K562 (cell line): ENCODE measurements around the gene SLC37A2. TPM values are rescaled to one million over a fixed set of nuclear protein-coding genes. Genes with fewer than 3 reads are reported as not detected.

Experiments
- ATAC-seq: fragments of 200-7000 bp; cut with Tn5 transposase; 3 replicates; pipeline ENCODE4 v1.9.1; 2020; ENCODE audit warnings: moderate library complexity
- BruUV-seq: library from RNA; stranded (reverse); fragments of 400-500 nt; replicated peaks from 2 replicates; lab custom pipeline; 2021; lab: Mats Ljungman, UMichigan
- CTCF ChIA-PET: fragments of 300-600 bp; formaldehyde crosslinking; extraction: SDS; loops from one replicate; lab custom pipeline; 2021; ENCODE audit warnings: low intra/inter-chr PET ratio; lab: Yijun Ruan, JAX
- POLR2A ChIA-PET: fragments of 300-600, 350-650 bp; sonication (Branson Sonifier 250); formaldehyde crosslinking; extraction: SDS; loops from one replicate; lab custom pipeline; 2021; ENCODE audit warnings: antibody characterized with exemption, inconsistent platforms; lab: Yijun Ruan, JAX
- DNase-seq, 4 experiments: peaks; one replicate each; pipeline versions ENCODE4 v3.0.0 to v3.0.0-alpha.2; 2011 to 2018; ENCODE audit warnings: low spot score in 3 of 4, mixed read lengths in 3 of 4; ENCODE audit errors: extremely low read depth in 1 of 4
- FAIRE-seq: peaks from 2 replicates; lab custom pipeline; 2011; peaks lifted over from hg19 to GRCh38; lab: Jason Lieb, UNC
- H2AFZ ChIP-seq: 2 replicates; pipeline ENCODE4 v1.6.0; 2011; ENCODE audit warnings: low read depth, low read length, control low read depth, inconsistent platforms
- H3K27ac ChIP-seq: fragments of 200-600 bp; 3 replicates; pipeline ENCODE4 v1.8.0; 2011; ENCODE audit warnings: low read depth, mild to moderate bottlenecking, control low read depth, inconsistent platforms, low read length, moderate library complexity, mixed read lengths; ENCODE audit errors: extremely low read depth
- H3K27me3 ChIP-seq, 2 experiments: fragments of 300-600 bp in 1 of 2; 2 replicates in 1 of 2; 3 replicates in 1 of 2; pipeline versions ENCODE4 v1.6.0 to v1.8.0; 2011; ENCODE audit warnings: inconsistent platforms in 2 of 2, low read length in 2 of 2, mild to moderate bottlenecking in 1 of 2, mixed read lengths in 1 of 2, moderate library complexity in 1 of 2; ENCODE audit not compliant: control insufficient read depth in 2 of 2, insufficient read depth in 2 of 2
- H3K36me3 ChIP-seq: fragments of 300-600 bp; 3 replicates; pipeline ENCODE4 v1.8.0; 2011; ENCODE audit warnings: mild to moderate bottlenecking, low read length, inconsistent platforms; ENCODE audit not compliant: control insufficient read depth, insufficient read depth
- H3K4me1 ChIP-seq, 2 experiments: fragments of 200-600 bp in 1 of 2; replicated peaks in 1 of 2; 2 replicates in 1 of 2; 3 replicates in 1 of 2; pipeline versions ENCODE4 v1.5.1 to v1.8.0; 2011; ENCODE audit warnings: inconsistent platforms in 2 of 2, low read length in 2 of 2, mild to moderate bottlenecking in 1 of 2, mixed read lengths in 1 of 2, moderate library complexity in 1 of 2; ENCODE audit not compliant: control insufficient read depth in 2 of 2, insufficient read depth in 2 of 2
- H3K4me2 ChIP-seq: 2 replicates; pipeline ENCODE4 v1.6.1; 2011; ENCODE audit warnings: low read length, control low read depth, inconsistent platforms, mixed read lengths; ENCODE audit not compliant: insufficient read depth
- H3K4me3 ChIP-seq: fragments of 200-600 bp; sonication (generic), shearing (Covaris generic); 2 replicates; pipeline ENCODE4 v1.5.1; 2016; ENCODE audit warnings: control low read depth, inconsistent platforms
- H3K79me2 ChIP-seq: fragments of 200-600 bp; 3 replicates; pipeline ENCODE4 v1.8.0; 2011; ENCODE audit warnings: low read length, inconsistent platforms; ENCODE audit not compliant: control insufficient read depth, insufficient read depth
- H3K9ac ChIP-seq, 2 experiments: 2 replicates each; pipeline versions ENCODE4 v1.6.0 to v1.6.1; 2011; ENCODE audit warnings: low read depth in 2 of 2, low read length in 2 of 2, control low read depth in 1 of 2, inconsistent platforms in 1 of 2, mild to moderate bottlenecking in 1 of 2, mixed read lengths in 1 of 2; ENCODE audit not compliant: insufficient read depth in 1 of 2
- H3K9me1 ChIP-seq: one replicate; pipeline ENCODE4 v1.6.0; 2011; ENCODE audit warnings: inconsistent platforms, mild to moderate bottlenecking, low read length, moderate library complexity; ENCODE audit not compliant: control insufficient read depth, insufficient read depth
- H3K9me3 ChIP-seq: replicated peaks from 2 replicates; pipeline ENCODE4 v1.5.1; 2011; ENCODE audit warnings: low read depth, low read length, inconsistent platforms; ENCODE audit not compliant: control insufficient read depth, insufficient read depth
- H4K20me1 ChIP-seq: replicated peaks from 2 replicates; pipeline ENCODE4 v1.6.1; 2011; ENCODE audit warnings: low read length, inconsistent platforms, mixed read lengths; ENCODE audit not compliant: control insufficient read depth, insufficient read depth
- AFF4 ChIP-seq: sonication (generic); formaldehyde crosslinking; IDR thresholded peaks from 2 replicates; pipeline ENCODE4 v1.8.0; 2023; ENCODE audit warnings: mild to moderate bottlenecking, missing genetic modification reagents
- GTF2A2 ChIP-seq: IDR thresholded peaks from 2 replicates; pipeline ENCODE4 v1.6.1; 2016; ENCODE audit warnings: mild to moderate bottlenecking, missing genetic modification characterization, missing compliant biosample characterization
- HDAC6 ChIP-seq: IDR thresholded peaks from 2 replicates; pipeline ENCODE4 v1.6.1; 2012; ENCODE audit warnings: low read depth, mild to moderate bottlenecking, control low read depth, inconsistent platforms, low read length, moderate library complexity
- KHSRP ChIP-seq: fragments of 450-650 bp; IDR thresholded peaks from 2 replicates; pipeline ENCODE4 v1.6.1; 2017
- NCOR1 ChIP-seq: fragments of 450-650 bp; IDR thresholded peaks from 2 replicates; pipeline ENCODE4 v1.6.1; 2016; ENCODE audit warnings: mild to moderate bottlenecking, moderate library complexity
- POLR2B ChIP-seq: fragments of 450-650 bp; IDR thresholded peaks from 2 replicates; pipeline ENCODE4 v1.6.1; 2018; ENCODE audit warnings: low read depth; ENCODE audit not compliant: partially characterized antibody
- RBFOX2 ChIP-seq: fragments of 200-400 bp; formaldehyde crosslinking; IDR thresholded peaks from 2 replicates; pipeline ENCODE4 v1.6.1; 2017; ENCODE audit warnings: low read depth, mild to moderate bottlenecking, low read length, moderate library complexity
- RBM14 ChIP-seq: fragments of 200-400 bp; formaldehyde crosslinking; IDR thresholded peaks from 2 replicates; pipeline ENCODE4 v1.6.1; 2018; ENCODE audit warnings: low read depth, mild to moderate bottlenecking, low read length, moderate library complexity, borderline replicate concordance; ENCODE audit not compliant: insufficient read depth
- ZBTB8A ChIP-seq: fragments of 450-650 bp; IDR thresholded peaks from 2 replicates; pipeline ENCODE4 v1.6.1; 2018; ENCODE audit warnings: mild to moderate bottlenecking, moderate library complexity; ENCODE audit not compliant: partially characterized antibody
- ZKSCAN3 ChIP-seq: fragments of 250-450 bp; sonication (Bioruptor Pico); IDR thresholded peaks from 2 replicates; pipeline ENCODE4 v1.4.0; 2020
- WGBS: fragments of 100-300 bp; shearing (Covaris generic); methylation state at CpG from one replicate; pipeline ENCODE4 v1.1.6; 2016; ENCODE audit warnings: low coverage, mixed read lengths; ENCODE audit not compliant: insufficient coverage; ENCODE audit errors: missing lambda C conversion rate; 5-methylcytosine and 5-hydroxymethylcytosine counted together
- in situ Hi-C: fragments of 300-500 bp; cut with MboI; formaldehyde crosslinking; loops from 4 replicates; pipeline ENCODE4 v1.15.0; 2018; ENCODE audit warnings: inconsistent platforms, mixed read lengths
- intact Hi-C: fragments of 100-400 bp; cut with micrococcal nuclease; formaldehyde crosslinking; loops from 2 replicates; pipeline ENCODE4 v1.14.2; 2022
- polyA plus RNA-seq, 8 experiments: library from polyadenylated mRNA; depleted of rRNA in 4 of 8; stranded (reverse) in 5 of 8; unstranded in 3 of 8; fragments of >200 nt; fragmentation: Nextera tagmentation in 2 of 8; fragmentation: Illumina TruSeq in 1 of 8; extraction: Ambion mirVana in 2 of 8; extraction: Trizol in 1 of 8; gene quantifications; 2 replicates each; pipeline versions ENCODE4 v1.2.1 to v1.2.3, GENCODE V29; 2011 to 2014; ENCODE audit warnings: inconsistent platforms in 1 of 8, missing spikeins in 1 of 8
- total RNA-seq, 7 experiments: library from RNA; depleted of rRNA in 6 of 7; stranded (reverse); fragments of >200 nt in 6 of 7; fragmentation: Illumina TruSeq in 2 of 7; extraction: Trizol in 2 of 7; gene quantifications; 2 replicates each; pipeline versions ENCODE4 v1.2.1 to v1.2.3, GENCODE V29; 2011 to 2021; ENCODE audit warnings: low replicate concordance in 1 of 7
- TF ChIP-seq, protein P1 (sequence below): fragments of 250-450 bp; sonication (Bioruptor Pico); IDR thresholded peaks from 2 replicates; pipeline ENCODE4 v1.5.0; 2021

The SLC37A2 gene
- total and polyA plus RNA-seq, 9 of the 15 experiments (the other 6 are each of a cell fraction or from before 2014, with no cell fraction given): 0.01 to 1.2 (median 0.52) TPM

DNA sequence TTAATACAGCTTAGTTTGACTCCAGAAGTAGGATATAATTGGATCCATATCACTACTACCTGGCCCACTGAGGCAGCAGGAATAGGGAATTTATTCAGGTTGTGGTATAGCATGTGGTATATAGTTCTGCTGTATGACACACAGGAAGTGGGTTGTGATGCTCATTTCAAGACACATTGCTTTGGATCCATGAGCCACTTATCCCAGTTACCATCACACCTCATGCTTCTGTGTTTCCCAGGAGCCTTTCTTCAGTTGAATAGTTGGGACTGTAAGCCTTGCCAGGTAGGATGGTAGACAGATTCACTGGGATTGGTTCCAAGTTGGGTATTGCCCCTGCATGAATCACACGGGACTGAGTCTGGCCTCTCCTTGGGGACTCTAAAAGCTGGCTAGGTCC, 9.9 kb upstream of the SLC37A2 start (continued):
- TF ChIP-seq, protein P1, sequence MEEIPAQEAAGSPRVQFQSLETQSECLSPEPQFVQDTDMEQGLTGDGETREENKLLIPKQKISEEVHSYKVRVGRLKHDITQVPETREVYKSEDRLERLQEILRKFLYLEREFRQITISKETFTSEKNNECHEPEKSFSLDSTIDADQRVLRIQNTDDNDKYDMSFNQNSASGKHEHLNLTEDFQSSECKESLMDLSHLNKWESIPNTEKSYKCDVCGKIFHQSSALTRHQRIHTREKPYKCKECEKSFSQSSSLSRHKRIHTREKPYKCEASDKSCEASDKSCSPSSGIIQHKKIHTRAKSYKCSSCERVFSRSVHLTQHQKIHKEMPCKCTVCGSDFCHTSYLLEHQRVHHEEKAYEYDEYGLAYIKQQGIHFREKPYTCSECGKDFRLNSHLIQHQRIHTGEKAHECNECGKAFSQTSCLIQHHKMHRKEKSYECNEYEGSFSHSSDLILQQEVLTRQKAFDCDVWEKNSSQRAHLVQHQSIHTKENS (CRISPR knock-in tag): no peak
- TF ChIP-seq AFF4 (CRISPR knock-in tag): no peak
- TF ChIP-seq GTF2A2 (tag): no peak

DNA sequence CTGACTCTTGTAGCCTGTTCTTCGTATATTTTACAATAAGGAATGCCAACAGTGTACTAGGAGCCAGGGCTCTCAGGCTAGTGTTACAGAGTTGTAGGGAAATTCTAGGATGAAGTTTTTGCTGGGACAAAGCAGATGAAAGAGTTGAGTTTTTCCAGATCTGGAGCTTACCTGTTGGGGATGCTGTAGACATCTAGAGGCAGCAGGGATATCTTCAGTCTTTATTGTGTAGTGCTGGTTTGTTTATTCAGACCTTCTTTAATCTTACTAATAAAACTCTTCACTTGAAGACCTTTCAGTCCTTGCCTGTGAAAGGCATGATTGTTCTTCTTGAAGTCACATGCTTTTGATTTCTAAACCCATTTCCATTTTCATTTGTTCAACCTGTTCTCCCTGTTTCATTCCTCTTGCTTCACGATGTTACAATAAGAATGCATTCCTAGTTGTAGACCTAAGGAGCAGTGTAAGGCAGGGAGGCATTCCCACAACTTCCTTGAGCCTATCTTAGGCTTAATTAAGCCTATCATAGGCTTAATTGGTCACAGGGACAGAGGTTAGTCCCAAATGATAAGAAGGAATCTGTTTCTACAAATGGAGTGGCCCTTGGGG, 7.9 kb upstream of the SLC37A2 start:
- no peaks in the 10 kb centered on the region for H4K20me1 ChIP-seq
- intact Hi-C loops: no loop called here
- no peaks in the 10 kb centered on the region for H3K36me3 ChIP-seq
- ChIA-PET POLR2A (interaction anchor here (0.6 to 0.9 kb wide), 2 partner anchors 14 to 50 kb away, joined by 3 read pairs; no protein-coding TSS in a partner anchor), CTCF (no interaction called here)
- no peaks in the 10 kb centered on the region for H3K27me3 ChIP-seq
- H3K4me3 ChIP-seq: no peak overlapping the region
- in situ Hi-C loops: no loop called here
- H2AFZ ChIP-seq: no peak overlapping the region
- BruUV-seq: no TSS peak
- H3K79me2 ChIP-seq: no peaks in the 10 kb centered on the region
- DNase-seq: no peak
- FAIRE-seq: no peak
- no peak overlapping the region for H3K4me2 ChIP-seq
- no peak overlapping the region for H3K27ac ChIP-seq
- H3K4me1 ChIP-seq: peaks cover 6 to 11% of the 10 kb centered on the region in 2 experiments; a peak in 3 of 5 replicates
- no peaks in the 10 kb centered on the region for H3K9me1 ChIP-seq
- no peaks in the 10 kb centered on the region for H3K9me3 ChIP-seq
- no peak for TF ChIP-seq NCOR1
- TF ChIP-seq RBM14: no peak
- no peak for TF ChIP-seq KHSRP
- TF ChIP-seq ZKSCAN3 (CRISPR knock-in tag): no peak
- no peak for TF ChIP-seq POLR2B
- TF ChIP-seq ZBTB8A: no peak
- no peak for TF ChIP-seq RBFOX2
- TF ChIP-seq HDAC6: no peak
- TF ChIP-seq, all 486 proteins: peak for 0
- no peak for ATAC-seq
- WGBS: 10% methylated on average over 2 of the region's 2 CpGs
- no peak overlapping the region for H3K9ac ChIP-seq
